SKM-1 (cell line): ENCODE measurements around the gene KCNAB2.

Experiments used
- DNase-seq: peaks from one replicate; lab custom pipeline; 2025; ENCODE audit not compliant: unreplicated experiment; lab: John Stamatoyannopoulos, UW

KCNAB2 gene

GRCh38 chr1:6124746-6125365, 79.2 kb downstream of the KCNAB2 start:
- no peak for DNase-seq

- no peak for DNase-seq
Measured at GRCh38 chr1:6125366-6125765, 79.7 kb downstream of the KCNAB2 start.

- no peak for DNase-seq
Measured at GRCh38 chr1:6126028-6126427, 80.3 kb downstream of the KCNAB2 start.

- no peak for DNase-seq
Measured at GRCh38 chr1:6126521-6127067, 80.9 kb downstream of the KCNAB2 start.

GRCh38 chr1:6127587-6128163, 82.0 kb downstream of the KCNAB2 start:
- no peak for DNase-seq

GRCh38 chr1:6128276-6129081, 82.8 kb downstream of the KCNAB2 start:
- DNase-seq, result no peak

- no peak for DNase-seq
Measured at GRCh38 chr1:6129313-6129712, 83.6 kb downstream of the KCNAB2 start.

GRCh38 chr1:6130036-6130435, 84.3 kb downstream of the KCNAB2 start:
- DNase-seq, result no peak

- no peak for DNase-seq
Measured at GRCh38 chr1:6130596-6130995, 84.9 kb downstream of the KCNAB2 start.

GRCh38 chr1:6131561-6131960, 85.9 kb downstream of the KCNAB2 start:
- DNase-seq, result no peak

- DNase-seq, result no peak
Measured at GRCh38 chr1:6133146-6133895, 87.6 kb downstream of the KCNAB2 start.

- DNase-seq, result no peak
Measured at GRCh38 chr1:6134206-6134605, 88.5 kb downstream of the KCNAB2 start.

GRCh38 chr1:6134741-6135510, 89.2 kb downstream of the KCNAB2 start:
- no peak for DNase-seq

- no peak for DNase-seq
Measured at GRCh38 chr1:6136516-6137220, 91.0 kb downstream of the KCNAB2 start.

GRCh38 chr1:6137758-6138157, 92.1 kb downstream of the KCNAB2 start:
- no peak for DNase-seq

- DNase-seq, result no peak
Measured at GRCh38 chr1:6140413-6140812, 94.7 kb downstream of the KCNAB2 start.

GRCh38 chr1:6141592-6141991, 95.9 kb downstream of the KCNAB2 start:
- DNase-seq, result no peak

- no peak for DNase-seq
Measured at GRCh38 chr1:6142036-6142621, 96.4 kb downstream of the KCNAB2 start.

GRCh38 chr1:6142734-6143133, 97.0 kb downstream of the KCNAB2 start:
- no peak for DNase-seq

GRCh38 chr1:6143395-6143794, 97.7 kb downstream of the KCNAB2 start:
- DNase-seq, result no peak
